Aorta (tissue), 5 donors: ENCODE measurements around the gene CYP2C19. TPM values are rescaled to one million over a fixed set of nuclear protein-coding genes. Genes with fewer than 3 reads are reported as not detected.
"Not testable (repeated sequence)": the region's sequence is repeated elsewhere in the genome, so short reads cannot be mapped to it uniquely, and the experiment has no call there.

ENCODE experiments used
- ATAC-seq: fragments of 200-7000 bp; cut with Tn5 transposase; one replicate; pipeline ENCODE4 v1.9.1; 2022; ENCODE audit warnings: moderate library complexity; ENCODE audit not compliant: low FRiP score
- DNase-seq, 2 donors: peaks; one replicate each; pipeline ENCODE4 v3.0.0-alpha.2; 2020
- H3K27ac ChIP-seq, 2 donors: one replicate each; pipeline ENCODE4 v1.5.1; 2013; ENCODE audit warnings: low read length in 2 of 2, mild to moderate bottlenecking in 2 of 2, moderate library complexity in 2 of 2, control low read depth in 1 of 2, inconsistent platforms in 1 of 2, low read depth in 1 of 2
- H3K27me3 ChIP-seq, 2 donors: one replicate each; pipeline ENCODE4 v1.6.1; 2013; ENCODE audit warnings: control low read depth in 1 of 2, low read length in 1 of 2, mild to moderate bottlenecking in 1 of 2, moderate library complexity in 1 of 2; ENCODE audit not compliant: insufficient read depth in 2 of 2, control insufficient read depth in 1 of 2
- H3K36me3 ChIP-seq, 2 donors: one replicate each; pipeline ENCODE4 v1.6.1; 2013; ENCODE audit warnings: control low read depth in 1 of 2, low read length in 1 of 2, mild to moderate bottlenecking in 1 of 2; ENCODE audit not compliant: insufficient read depth in 2 of 2, control insufficient read depth in 1 of 2
- H3K4me1 ChIP-seq, 2 donors: one replicate each; pipeline ENCODE4 v1.6.1; 2013; ENCODE audit warnings: low read length in 2 of 2, control low read depth in 1 of 2, mild to moderate bottlenecking in 1 of 2, moderate library complexity in 1 of 2; ENCODE audit not compliant: insufficient read depth in 2 of 2, control insufficient read depth in 1 of 2
- H3K4me3 ChIP-seq, 2 donors: one replicate each; pipeline ENCODE4 v1.5.1; 2013; ENCODE audit warnings: low read length in 2 of 2, control low read depth in 1 of 2, mild to moderate bottlenecking in 1 of 2
- H3K9me3 ChIP-seq: one replicate; pipeline ENCODE4 v1.6.1; 2013; ENCODE audit warnings: mild to moderate bottlenecking, low read length; ENCODE audit not compliant: control insufficient read depth
- WGBS, 2 donors: extraction: QIAGEN DNeasy Blood & Tissue Kit; methylation state at CpG; one replicate each; pipeline ENCODE4 v1.1.7; 2013; 5-methylcytosine and 5-hydroxymethylcytosine counted together
- intact Hi-C, 2 donors: fragments of 100-400 bp; cut with DNase I; formaldehyde crosslinking; loops; one replicate each; pipeline versions ENCODE4 v1.14.2 to v1.15.0; 2022
- polyA plus RNA-seq, 2 donors: library from polyadenylated mRNA; stranded (reverse); fragments of 200-250 nt; gene quantifications; one replicate each; pipeline ENCODE4 v1.2.3, GENCODE V29; 2013
- total RNA-seq, 2 donors: library from RNA; stranded (reverse); fragmentation: NEBNext Ultra II Directional; extraction: Animal tissue kit (Norgen Biotek cat#: 25700); gene quantifications; one replicate each; pipeline ENCODE4 v1.2.1, GENCODE V29; 2021
- donor health status: healthy with polysubstance abuse.
- donor health status: Bipolar disorder and iron deficiency.
- donor health status: DM: no; HTN: no; CAD: no.
- donor health status: DM: no; HTN: no; CAD: no.
- donor health status: DM: yes; HTN: yes; CAD: no.

CYP2C19 gene
- total and polyA plus RNA-seq, 4 donors = 1.5 TPM; not detected in 3

DNA sequence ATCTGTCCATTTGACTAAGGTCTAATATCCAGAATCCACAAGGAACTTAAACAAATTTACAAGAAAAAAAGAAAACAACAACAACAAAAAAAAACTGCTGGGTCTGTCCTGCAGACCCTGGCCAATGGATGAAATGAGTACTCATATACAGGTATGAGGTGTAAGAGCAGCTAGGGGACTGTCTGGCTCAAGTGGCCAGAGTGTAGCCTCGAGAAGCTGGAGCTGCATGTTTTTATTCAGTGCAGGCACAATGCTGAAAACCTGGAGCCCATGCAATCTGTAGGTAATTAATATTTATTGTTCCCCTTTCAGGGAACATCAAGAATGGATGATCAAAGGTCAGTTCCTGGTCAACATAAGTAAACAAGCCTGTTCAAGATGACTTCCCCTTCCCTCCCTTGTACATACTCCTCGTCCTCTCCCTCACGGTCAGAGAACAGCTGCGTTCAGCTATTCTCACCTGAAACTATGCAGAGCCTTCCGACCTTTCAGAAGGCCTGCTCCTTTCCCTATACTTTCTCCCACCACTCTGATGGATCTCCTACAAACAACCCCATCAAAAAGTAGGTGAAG lies 15.5 kb downstream of the CYP2C19 start:
- H3K36me3 ChIP-seq = no peaks in the 10 kb centered on the region
- intact Hi-C loops = no loop called here
- no peaks in the 10 kb centered on the region for H3K27me3 ChIP-seq
- H3K4me1 ChIP-seq = no peaks in the 10 kb centered on the region
- DNase-seq (no peak), ATAC-seq (no peak)
- H3K27ac ChIP-seq = no peak overlapping the region
- no peak overlapping the region for H3K4me3 ChIP-seq
- H3K9me3 ChIP-seq = peaks cover 1% of the 10 kb centered on the region
- WGBS, 2 donors = 41 to 46% methylated on average over 5 of the region's 5 CpGs

- ATAC-seq (no peak), DNase-seq (no peak)
- intact Hi-C loops = no loop called here
- Histone ChIP-seq H3K4me1 (no peaks in the 10 kb centered on the region), H3K27ac (no peak overlapping the region), H3K27me3 (no peaks in the 10 kb centered on the region), H3K9me3 (no peaks in the 10 kb centered on the region), H3K36me3 (no peaks in the 10 kb centered on the region), H3K4me3 (no peak overlapping the region)
- WGBS, 2 donors = 53 to 60% methylated on average over 1 of the region's 1 CpG
Observed at GRCh38 chr10:94780844-94781243, 18.4 kb downstream of the CYP2C19 start.

DNA sequence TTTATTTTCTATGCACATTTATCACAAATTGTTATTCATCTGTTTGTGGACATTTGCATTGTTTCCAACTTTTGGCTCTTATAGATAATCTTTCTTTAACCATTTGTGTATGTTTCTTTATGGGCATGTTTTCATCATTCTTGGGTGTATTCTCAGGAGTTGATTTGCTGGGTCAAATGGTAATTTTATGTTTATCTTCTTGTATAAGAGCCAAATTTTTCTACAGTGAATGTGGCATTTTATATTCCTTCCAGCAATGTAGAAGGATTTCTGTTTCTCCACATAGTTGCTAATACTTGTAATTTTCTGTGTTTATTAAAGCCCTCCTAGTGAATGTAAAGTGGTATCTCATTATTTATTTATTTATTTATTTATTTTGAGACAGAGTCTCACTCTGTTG lies 21.8 kb downstream of the CYP2C19 start:
- Histone ChIP-seq H3K27ac (no peak overlapping the region), H3K9me3 (no peaks in the 10 kb centered on the region), H3K4me3 (no peak overlapping the region), H3K4me1 (no peaks in the 10 kb centered on the region), H3K36me3 (no peaks in the 10 kb centered on the region), H3K27me3 (no peaks in the 10 kb centered on the region)
- no peak for ATAC-seq
- no peak for DNase-seq
- intact Hi-C loops = no loop called here

- intact Hi-C loops = no loop called here
- Histone ChIP-seq H3K27ac (no peak overlapping the region), H3K36me3 (no peaks in the 10 kb centered on the region), H3K4me1 (no peaks in the 10 kb centered on the region), H3K27me3 (no peaks in the 10 kb centered on the region), H3K4me3 (no peak overlapping the region), H3K9me3 (no peaks in the 10 kb centered on the region)
- ATAC-seq (no peak), DNase-seq (no peak)
- WGBS, 2 donors = 57 to 60% methylated on average over 2 of the region's 2 CpGs
Observed at GRCh38 chr10:94785211-94785610, 22.7 kb downstream of the CYP2C19 start.

DNA sequence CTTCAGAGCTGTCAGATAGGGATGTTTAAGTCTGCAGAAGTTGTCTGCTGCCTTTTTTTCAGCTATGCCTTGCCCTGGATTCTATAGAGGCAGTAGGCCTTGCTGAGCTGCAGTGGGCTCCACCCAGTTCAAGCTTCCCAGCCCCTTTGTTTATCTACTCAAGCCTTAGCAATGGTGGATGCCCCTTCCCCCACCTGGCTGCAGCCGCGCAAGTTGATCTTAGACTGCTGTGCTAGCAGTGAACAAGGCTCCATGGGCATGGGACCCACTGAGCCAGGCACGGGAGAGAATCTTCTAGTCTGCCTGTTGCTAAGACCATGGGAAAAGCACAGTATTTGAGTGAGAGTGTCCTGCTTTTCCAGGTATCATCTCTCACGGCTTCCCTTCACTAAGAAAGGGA lies 38.1 kb downstream of the CYP2C19 start:
- WGBS, 2 donors = 78 to 80% methylated on average over 4 of the region's 4 CpGs
- H3K36me3 ChIP-seq, H3K27me3 ChIP-seq, DNase-seq, H3K9me3 ChIP-seq, H3K4me1 ChIP-seq, H3K4me3 ChIP-seq, H3K27ac ChIP-seq, ATAC-seq, intact Hi-C loops: not testable (repeated sequence)

DNA sequence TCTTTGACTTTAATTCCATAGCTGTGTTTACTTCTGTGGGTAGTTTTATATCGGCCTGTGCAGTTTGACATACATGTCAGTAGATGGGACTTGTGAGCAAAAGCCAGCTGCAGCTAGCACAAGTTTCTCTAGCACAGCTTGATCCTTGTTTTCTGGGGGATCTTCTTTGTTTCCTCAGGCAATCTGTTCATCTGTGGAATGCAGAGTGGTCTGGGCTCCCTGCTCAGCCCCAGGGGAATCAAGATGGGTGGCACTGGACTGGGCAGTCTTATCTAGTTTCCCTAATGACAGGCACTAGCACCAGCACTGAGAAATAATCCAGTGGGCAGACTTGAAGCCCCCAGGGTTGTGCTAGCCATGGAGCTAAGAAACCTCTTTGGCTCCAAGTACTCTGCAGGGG lies 40.8 kb downstream of the CYP2C19 start:
- whole genome bisulfite sequencing, 2 donors = 68 to 81% methylated on average over 1 of the region's 1 CpG
- Histone ChIP-seq H3K4me3 (no peak overlapping the region), H3K36me3 (no peaks in the 10 kb centered on the region), H3K27me3 (no peaks in the 10 kb centered on the region), H3K27ac (no peak overlapping the region), H3K4me1 (no peaks in the 10 kb centered on the region), H3K9me3 (no peaks in the 10 kb centered on the region)
- DNase-seq = no peak
- intact Hi-C loops = no loop called here
- no peak for ATAC-seq

DNA sequence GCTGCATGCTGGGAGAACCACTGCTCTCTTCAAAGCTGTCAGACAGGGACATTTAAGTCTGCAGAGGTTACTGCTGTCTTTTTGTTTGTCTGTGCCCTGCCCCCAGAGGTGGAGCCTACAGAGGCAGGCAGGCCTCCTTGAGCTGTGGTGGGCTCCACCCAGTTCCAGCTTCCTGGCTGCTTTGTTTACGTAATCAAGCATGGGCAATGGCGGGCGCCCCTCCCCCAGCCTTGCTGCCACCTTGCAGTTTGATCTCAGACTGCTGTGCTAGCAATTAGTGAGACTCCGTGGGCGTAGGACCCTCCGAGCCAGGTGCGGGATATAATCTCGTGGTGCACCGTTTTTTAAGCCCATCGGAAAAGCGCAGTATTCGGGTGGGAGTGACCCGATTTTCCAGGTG lies 67.5 kb downstream of the CYP2C19 start:
- 81 to 87% methylated on average over 5 to 12 of the region's 13 CpGs for WGBS, 2 donors
- H3K27ac ChIP-seq, ATAC-seq, H3K36me3 ChIP-seq, H3K27me3 ChIP-seq, H3K4me1 ChIP-seq, intact Hi-C loops, H3K4me3 ChIP-seq, H3K9me3 ChIP-seq, DNase-seq: not testable (repeated sequence)

DNA sequence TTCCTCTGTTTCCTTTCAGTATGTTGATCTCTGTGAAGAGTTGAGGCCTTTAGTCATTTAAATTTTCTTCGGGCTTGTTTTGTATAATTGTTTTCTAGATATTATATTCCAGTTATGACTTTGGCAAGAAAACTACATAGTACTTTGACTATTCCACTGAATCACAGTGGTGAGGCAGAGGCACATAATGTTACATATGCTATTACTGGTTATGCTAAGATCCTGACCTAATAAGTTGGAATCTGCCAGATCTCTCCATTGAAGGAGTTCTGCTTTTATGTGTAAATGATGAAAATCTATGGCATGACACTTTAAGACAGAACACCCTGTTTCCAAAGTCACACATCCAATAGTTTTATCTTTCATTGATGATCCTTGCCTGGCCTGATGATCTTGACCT lies 83.7 kb downstream of the CYP2C19 start:
- no peaks in the 10 kb centered on the region for H3K9me3 ChIP-seq
- 76 to 84% methylated on average over 1 of the region's 1 CpG for WGBS, 2 donors
- no peaks in the 10 kb centered on the region for H3K36me3 ChIP-seq
- ATAC-seq (no peak), DNase-seq (no peak)
- no peak overlapping the region for H3K27ac ChIP-seq
- no peaks in the 10 kb centered on the region for H3K4me1 ChIP-seq
- no peak overlapping the region for H3K4me3 ChIP-seq
- intact Hi-C loops = no loop called here
- H3K27me3 ChIP-seq = no peaks in the 10 kb centered on the region

DNA sequence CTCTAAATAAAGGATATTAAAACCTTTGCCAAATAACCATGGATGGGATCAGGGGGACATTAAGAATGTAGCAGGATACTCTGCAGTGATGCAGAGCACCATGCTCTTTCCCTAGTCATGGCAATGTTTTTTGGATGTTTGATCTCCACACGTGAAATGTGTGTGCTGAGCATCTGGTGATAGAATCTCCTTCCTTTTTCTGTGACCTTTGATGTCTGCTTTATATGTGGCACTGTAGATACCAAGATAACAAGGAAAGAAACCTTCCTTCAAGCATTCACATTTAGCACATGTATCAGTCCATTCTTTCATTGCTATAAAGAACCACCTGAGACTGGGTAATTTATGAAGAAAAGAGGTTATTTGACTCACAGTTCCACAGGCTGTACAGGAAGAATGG lies 88.3 kb downstream of the CYP2C19 start:
- H3K36me3 ChIP-seq = no peaks in the 10 kb centered on the region
- H3K4me1 ChIP-seq = no peaks in the 10 kb centered on the region
- no peak for ATAC-seq
- no peak overlapping the region for H3K27ac ChIP-seq
- H3K9me3 ChIP-seq = peaks cover 1% of the 10 kb centered on the region
- H3K4me3 ChIP-seq = no peak overlapping the region
- 38 to 44% methylated on average over 1 of the region's 1 CpG for WGBS, 2 donors
- intact Hi-C loops = no loop called here
- no peak for DNase-seq
- no peaks in the 10 kb centered on the region for H3K27me3 ChIP-seq
